CD4-positive, alpha-beta T cell treated with Interleukin-10 for 1 hour (primary cell): ENCODE results near the gene MAPK11.

ENCODE experiments used
- DNase-seq: peaks from one replicate; pipeline ENCODE4 v3.0.0-alpha.2; 2020

Gene MAPK11

DNA sequence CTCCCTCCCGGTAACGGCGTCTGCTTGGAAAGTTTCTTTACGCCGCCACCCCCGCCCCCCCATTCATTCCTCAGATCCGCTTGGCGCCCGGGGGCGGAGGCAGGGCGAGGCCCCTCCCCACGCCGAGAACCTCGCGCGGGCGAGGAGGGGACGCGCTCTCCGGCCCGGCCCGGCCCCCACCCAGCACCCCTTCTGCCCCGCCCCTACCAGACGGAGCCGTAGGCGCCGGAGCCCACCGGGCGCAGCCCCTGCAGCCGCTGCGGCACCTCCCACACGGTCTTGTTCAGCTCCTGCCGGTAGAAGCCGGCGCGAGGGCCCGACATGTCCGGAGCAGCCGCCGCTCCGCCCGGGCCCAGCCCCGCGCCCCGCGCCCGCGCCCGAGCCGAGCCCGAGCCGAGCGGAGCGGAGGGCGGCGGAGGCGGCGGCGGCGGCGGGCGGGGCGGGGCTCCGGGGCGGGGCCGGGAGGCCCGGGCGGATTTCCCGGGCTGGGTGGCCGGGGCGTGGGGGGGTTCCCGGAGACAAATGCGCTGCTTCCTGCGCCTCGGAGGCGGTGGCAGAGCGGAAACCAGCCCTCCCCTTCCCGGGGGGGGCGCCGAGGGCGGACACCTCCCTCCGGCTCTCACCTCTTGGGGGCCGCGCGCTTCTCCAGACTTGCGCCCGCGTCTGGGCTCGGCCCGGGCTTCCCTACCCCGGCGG is at the start of gene MAPK11:
Gene MAPK11, minus strand, starts transcription at position 411 of the 696 bp plus-strand sequence. Its CDS starts 88 bp downstream, at position 323.
- peak; percentile 87 for DNase-seq

DNA sequence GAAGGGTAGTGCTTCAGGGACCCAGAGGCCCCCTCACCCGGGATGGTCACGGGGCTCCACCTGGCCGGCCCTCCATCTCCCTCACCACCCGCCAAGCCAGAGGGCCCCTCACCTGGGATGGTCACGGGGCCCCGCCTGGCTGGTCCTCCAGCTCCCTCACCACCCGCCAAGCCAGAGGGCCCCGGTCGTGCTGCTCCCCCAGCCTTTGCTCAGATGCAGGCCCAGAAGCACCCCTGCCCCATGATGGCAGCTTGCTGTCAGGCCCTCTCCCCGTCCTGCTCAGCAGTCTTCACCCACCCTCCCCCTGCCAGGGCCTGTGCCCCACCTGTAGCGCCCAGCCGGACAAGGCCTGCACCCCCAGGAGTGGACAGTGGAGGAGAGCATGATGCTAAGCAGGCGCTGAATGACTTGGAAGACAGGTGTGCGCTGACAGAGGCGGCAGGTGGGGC is 49.3 kb upstream of the MAPK11 start:
- DNase-seq, result no peak

DNA sequence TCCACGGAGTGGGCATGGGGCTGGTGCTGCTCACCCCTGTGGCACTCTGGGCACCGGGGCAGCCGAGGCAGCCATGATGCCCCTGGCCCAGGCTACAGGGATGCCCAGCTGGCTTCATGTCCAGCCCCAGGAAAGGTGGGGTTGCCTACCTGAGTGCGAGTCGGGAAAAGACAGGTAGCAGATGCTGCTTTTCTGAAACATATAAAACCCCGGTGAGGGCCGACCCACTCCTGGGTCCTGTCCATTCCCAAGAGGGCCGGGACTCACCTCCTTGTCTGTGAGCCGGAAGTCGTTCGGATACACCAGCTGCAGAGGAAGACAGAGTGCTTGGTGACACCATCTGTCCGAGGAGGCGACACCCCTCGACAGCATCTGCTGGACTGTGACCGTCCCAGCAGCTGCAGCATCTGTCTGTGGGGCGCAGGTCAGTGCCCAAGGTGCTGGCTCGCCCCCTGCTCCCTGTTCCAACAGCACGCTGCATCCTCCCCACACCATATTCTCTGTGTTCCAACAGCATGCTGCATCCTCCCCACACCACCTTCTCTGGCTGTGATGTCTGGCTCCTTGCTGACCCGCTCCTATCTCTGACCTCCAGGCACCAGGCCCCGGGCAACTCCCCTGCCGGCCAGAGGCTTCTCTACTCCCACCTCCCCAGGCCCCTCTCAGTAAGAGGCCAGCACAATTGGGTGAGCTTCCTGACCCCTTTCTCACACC is 48.7 kb upstream of the MAPK11 start:
- no peak for DNase-seq

DNA sequence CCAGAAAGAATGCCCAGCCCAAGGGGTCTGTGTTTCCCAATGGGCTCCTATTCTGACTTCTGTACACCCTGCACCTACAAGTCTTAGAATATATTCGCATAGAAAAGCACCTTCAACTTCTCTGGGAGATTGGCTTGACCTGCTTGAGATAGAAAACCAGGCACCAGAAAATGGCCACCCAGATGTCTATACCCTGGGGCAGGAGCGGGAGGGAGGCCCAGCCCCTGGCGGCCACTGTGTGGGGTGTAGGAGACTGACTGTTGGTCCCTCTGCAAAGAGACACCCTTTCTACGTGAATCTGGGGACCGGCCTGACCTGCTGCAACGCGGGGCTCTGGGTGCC is 48.1 kb upstream of the MAPK11 start:
- DNase-seq, result no peak

DNA sequence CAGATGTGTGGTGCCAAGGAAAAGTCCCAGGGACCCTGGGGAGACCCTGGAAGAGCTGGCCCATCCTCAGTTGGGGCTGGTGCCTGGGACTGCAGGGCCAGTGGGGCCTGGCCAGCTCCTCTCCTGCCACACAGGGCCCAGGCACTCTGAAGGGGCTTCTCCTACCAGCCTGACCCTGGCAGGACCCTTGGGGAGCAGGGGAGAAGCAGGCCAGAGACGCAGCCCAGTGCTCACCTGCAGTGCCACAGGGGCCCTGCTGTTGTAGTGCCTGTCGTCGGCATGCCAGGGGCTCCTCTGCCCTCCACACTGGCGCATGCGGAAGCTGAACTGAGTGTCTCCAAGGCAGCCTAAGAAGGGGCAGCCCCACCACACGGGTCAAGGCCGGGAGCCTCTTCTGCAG is 47.5 kb upstream of the MAPK11 start:
- DNase-seq, result no peak

DNA sequence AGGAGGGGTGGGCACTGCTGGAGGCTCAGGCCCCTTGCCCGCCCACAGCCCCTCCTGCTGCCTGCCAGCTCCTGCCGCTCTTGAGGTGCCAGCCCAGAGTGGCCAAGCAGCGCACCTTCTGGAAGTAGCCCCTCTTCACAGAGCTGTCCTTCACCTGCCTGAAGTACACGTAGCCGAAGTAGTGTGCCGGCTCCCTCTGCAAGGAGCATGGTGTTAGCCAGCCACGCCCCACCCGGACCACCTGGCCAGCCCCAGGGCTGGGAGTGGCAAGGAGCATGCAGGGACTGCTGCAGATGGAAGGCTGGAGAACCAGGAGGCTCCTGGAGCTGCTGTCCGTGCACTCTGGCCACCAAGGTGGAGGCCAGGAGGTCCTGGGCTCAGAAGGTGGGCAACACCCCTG is 47.0 kb upstream of the MAPK11 start:
- DNase-seq, result no peak

DNA sequence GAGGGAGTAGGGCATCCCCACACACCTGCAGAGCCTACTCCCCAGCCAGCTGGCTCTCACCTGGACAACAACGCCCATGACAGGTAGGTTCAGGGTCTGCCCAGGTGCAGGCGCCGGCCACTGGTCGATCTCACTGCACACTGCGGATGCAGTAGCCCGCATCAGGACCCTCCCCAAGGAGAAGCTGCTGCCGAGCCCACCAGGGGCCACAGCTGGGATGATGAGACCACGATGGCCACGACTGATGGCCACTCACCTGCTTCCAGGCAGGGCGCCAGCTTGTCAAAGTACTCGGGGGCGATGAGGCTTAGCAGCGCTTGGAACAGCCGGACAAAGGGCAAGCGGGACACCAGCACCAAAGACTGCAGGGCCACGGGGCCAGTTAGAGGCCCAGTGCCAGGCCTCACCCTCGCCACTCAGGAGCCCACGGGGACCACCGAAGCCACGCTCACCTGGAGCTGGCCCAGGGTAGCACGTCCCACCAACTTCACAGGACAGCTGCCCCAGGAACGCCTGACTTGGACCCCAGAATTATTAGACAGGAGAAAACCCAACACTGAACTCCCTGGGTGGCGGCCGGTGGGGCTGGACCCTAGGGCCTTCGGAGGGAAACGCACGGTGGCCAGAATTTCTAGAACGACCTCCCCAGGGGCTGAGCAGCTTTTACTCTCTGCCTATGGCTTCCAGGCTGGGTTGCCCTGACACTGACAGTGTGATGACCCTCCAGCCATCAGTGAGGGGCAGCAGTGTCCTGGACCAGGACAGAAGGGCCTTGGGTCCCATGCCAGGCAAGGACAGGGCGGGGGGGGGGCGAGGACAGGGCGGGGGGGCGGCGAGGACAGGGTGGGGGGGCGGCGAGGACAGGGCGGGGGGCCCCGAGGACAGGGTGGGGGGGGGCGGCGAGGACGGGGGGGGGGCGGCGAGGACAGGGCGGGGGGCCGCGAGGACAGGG is 46.2 kb upstream of the MAPK11 start:
- no peak for DNase-seq

DNA sequence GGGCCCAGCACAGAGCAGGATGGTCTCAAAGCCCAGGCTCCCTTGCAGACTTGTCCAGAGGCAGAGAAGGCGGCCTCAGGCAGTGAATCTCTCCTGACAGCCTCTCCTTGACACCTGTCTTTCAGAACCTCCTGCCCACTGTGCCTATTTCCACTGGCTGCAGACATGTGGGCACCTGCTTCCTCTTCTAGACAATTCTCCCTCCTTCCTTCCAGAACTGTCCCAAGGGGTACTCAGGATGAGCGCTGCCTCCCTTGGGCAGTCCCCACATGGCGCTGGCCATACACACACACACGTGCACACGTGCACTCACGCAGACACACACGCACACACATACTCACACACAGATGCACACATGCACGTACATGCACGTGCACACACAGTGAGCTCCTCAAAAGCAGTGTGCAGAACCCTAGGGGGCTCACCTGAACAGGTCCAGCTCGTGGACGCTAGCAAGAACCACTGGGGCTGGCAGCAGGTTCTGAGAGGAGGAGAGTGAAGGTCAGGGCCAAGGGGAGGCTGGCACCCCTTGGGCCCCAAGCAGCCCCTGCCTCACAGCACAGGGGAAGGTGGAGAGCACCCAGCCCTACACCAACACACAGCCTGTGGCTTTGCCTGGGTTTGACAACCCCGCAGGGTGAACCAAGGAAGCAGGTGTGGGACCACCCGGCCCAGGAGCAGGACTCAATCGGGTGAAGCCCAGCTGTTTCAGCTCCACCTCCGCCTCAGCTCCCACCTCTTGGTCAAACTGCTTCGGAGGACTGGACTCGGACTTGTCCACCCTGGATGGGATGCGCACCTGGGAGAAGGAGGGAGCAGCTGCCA is 45.3 kb upstream of the MAPK11 start:
- DNase-seq, result no peak

DNA sequence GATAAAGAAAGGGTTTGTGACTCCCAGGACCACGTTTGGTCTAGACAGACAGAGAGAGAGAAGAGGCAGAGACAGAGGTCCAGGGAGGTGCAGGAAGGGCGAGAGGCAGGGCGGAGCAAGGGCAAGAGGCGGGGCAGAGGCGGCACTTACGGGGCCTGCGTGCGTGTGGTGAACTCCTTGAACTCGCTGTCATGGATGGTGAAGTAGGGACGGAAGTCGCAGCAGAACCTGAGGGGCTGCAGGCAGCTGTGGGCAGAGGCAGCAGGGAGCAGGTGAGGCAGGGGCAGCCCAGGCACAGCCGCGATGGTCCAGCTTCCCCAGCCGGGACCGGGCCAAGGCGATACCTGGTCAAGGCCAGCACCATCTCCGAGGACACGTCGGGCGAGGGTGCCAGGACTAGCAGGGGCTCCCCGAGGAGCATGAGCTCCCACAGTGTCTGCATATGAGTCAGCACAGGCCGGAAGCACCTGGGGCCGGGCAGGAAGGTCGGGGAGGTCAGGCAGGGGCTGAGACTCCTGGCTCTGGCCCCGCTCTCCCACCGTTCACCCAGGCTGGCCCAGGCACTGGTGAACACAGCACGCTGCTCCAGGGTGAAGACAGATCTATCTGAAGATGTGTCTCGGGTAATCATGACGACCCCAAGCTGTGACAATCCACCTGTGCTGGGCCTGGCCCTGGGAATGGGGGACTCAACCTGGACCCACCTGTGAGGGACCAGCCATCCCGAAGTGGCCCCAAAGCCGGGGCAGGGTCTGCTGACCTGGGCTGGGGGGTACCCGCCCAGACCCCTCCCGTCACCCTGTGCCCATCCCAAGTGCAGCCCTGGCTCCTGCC is 44.5 kb upstream of the MAPK11 start:
- peak; percentile 77 for DNase-seq

DNA sequence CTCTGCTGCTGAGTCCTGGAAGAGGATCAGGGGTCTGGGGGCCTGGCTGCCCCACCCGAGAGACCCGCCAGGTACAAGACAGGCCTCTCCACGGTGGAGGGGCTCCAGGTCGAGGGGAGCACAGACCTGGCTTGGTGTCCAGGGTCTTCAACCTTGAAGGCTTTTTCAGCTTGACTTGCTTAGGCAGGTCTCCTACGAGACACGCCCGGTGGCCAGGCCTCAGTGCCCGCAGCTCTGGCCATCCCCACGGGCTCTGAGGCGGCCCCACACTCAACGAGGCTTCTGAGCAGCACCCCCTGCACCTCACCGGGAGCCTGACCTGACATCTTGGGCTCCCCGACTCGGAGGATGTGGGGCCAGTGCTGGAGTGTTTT is 43.9 kb upstream of the MAPK11 start:
- no peak for DNase-seq

DNA sequence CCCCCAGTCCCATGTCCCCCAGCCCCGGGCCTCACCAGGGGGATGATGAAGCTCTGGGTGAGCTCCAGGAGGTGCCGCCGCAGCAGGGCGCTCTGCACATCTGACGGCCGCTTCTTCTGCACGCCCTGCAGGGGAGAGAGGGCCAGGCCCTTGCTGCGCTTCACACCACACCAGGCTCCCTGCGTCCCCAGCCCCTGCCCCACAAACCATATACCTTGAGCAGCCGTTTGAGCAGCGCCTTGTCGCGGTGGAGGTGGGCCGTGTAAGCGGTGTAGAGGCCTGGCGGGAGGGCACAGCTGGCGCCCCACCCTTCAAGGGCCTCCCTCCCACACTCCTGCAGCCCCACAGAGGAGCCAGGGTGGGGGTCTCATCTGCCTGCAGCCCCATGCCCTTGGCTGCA is 43.4 kb upstream of the MAPK11 start:
- DNase-seq, result no peak

DNA sequence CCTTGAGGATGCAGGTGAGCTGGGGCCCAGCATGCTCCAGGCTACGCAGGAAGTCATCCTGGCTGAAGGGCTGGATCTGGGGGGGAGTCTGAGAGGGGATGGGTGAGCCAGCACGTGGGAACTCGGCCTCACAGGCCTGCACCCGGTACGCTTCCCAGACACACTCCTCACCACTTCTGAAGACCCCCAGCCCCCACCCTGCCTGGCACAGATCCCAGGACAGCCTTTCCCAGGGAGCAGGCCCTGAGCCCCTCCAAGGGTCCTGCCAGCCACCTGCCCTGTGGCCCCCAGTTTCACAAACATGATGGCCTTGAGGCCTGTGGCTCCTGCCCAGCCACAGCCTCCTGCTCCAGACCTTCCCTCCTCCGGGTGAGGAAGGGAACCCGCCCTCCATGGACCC is 42.8 kb upstream of the MAPK11 start:
- DNase-seq, result no peak

DNA sequence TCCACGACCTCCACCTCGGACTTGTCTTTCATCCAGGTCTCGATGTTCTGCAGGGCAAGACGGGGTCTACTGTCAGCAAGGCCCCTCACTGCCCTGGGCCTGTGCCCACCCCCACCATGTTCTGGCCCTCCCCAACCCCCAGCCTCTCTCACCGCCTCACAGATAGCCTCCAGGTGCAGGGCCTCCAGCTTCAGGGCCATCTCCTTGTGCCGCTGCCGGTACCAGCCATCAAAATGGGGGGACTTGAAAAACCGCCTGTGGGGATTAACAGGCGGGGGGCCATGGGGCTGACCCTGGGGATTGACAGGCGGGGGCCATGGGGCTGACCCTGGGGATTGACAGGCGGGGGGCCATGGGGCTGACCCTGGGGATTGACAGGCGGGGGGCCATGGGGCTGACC is 42.2 kb upstream of the MAPK11 start:
- DNase-seq, result no peak

DNA sequence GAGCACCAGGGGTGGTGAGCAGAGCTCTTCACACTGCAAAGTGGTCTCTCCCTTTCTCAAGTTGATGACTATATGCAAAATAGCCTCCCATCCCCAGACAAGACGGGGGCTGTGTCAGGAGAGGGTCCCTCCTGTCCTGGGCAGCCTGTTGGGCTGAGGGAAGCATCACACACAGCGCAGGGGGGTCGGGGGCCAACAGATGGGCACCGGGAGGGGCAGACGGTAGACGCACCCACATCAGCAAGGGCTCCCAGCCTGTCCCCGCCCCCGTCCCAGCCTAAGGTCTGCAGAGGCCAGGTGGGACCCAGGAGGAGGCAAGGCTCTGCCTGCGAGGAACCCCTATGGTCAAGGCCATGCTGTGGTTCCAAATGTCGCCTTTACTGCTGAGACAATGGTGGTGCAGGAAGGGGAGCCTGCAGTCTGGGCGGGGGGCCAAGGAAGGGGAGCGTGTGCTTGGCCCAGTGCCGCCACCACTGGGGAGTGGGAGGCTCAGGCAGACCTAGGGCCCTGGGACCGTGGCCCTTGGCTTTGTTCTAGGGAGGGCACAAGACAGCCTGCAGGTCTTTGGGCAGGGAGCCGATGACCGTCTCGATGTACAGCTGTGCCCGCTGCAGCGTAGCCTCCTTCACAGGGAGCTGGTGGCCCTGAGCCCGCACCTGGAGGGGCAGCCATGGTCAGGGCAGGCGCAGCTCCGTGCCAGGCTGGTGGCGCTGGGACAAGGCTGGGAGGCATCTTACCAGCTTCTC is 41.6 kb upstream of the MAPK11 start:
- no peak for DNase-seq

DNA sequence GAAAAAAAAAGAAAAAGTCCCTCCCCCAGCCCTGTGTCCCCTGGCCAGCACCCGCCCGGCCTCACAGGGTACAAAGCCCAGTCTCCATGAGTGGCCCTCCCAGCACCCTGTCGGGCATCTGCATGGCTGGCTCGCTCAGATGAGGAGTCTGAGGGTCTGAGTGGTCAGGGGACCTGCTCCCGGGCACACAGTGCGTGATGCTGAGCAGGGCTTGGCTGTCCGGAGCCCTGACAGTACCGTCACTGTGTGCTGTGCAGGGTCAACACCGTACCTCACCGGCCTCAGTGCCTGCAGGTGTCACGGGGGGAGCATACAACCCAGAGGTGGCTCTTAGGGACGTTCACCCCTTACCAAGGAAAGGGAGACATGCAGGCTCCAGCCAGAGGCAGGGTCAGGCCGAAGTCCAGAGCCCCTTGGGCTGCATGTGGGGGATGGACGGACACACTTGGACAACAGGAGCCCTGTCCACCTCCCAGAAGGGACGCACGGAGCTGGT is 40.8 kb upstream of the MAPK11 start:
- DNase-seq, result no peak

DNA sequence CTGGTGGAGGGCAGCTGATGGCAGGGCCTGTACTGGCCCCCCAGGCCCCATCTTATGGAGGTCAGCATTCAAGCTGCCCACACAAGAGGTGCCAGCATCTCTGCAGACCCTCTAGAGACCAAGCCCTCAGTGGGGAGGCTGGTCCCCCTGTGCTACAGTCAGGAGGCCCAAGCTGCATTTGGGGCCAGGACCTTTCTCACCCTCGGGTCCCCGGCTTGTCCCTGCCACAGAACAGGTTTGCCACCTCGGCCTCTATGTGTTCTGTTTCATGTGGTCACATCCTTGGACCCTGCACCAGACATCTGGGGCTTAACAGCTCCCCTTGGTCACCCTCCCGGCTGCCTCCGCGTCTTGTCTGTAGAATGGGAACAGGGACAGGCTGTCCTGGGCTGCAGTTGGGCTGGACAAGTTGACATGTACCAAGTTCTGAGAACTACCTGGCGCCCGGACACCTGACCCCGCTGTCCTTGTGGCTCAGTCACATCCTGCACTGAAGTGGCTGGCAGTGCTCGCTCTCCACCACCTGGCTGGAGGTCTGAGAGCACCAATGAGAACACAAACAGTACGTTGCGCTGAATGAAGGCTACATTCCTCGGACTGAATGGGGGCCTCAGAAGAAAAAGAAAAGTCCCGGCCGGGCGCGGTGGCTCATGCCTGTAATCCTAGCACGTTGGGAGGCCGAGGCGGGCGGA is 40.0 kb upstream of the MAPK11 start:
- no peak for DNase-seq

DNA sequence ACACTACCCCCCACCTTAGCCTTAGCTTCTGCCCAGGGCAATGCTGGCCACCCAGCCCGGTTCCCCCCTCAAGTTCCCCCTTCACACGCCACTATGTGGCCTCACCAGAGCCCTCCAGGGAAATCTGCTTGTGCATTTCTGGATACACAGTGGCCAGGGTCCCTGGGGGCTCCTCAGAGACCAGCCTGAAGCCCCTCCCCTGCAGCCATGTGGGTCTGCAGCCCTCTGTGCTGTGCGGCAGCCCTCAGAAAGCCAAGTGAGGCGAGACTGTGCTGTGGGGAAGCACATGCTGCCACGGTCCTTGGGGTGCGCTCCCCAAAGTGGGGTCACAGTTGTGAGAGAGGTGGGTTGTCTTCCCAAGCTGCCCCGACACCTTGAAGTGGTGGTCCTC is 39.4 kb upstream of the MAPK11 start:
- DNase-seq, result no peak

DNA sequence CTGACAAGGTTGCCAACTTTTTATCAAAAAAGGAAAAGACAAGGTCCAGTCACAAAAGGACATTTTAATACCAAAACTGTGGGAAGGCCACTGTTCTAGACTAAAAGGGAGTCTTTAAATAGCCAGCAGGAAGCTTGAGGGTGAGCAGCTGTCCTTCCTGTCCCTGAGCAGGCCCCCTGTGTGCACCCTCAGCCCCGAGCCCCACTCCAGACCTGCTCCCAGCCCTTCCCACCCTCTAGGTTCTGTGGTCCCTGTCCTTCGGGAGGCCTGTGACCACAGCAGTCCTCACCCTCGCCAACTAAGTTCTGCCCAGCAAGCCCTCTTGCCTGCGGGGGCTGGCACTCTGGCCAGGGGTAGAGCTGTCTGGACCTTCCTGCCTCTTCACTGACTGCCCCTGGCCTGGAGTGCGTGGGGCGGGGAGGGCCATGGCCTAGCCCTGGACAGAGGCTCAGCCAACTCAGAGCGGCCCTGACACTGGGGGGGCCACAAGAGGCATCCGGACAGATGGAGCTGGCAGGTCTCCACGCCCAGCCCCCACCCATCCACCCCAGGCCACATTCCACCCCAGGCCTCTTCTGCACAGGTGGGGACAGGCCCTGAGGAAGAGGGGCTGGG is 38.9 kb upstream of the MAPK11 start:
- no peak for DNase-seq

DNA sequence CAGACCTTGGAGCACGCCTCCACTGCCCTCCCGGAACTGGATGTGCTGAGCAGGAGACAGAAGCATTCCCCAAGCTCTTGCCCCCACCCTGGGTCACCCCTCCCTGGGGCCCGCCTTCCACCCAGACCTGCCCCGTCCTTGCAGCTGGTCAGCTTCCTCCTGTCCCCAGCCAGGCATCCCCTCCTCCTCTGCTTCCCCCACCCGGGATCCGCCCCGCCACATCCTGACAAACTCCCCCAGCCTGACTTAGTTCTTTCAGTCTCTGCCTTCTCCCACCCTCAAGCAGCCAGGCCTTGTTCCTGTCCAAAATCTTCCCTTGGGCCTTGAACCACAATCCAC is 38.4 kb upstream of the MAPK11 start:
- no peak for DNase-seq
